RWPE1 (cell line): ENCODE measurements around the gene PRKN.

Source experiments
- CTCF ChIA-PET: fragments of 350-600 bp; sonication (Branson Sonifier 250); formaldehyde crosslinking; extraction: SDS; loops from one replicate; lab custom pipeline; 2021; lab: Yijun Ruan, JAX
- POLR2A ChIA-PET: fragments of 400-600 bp; formaldehyde crosslinking; extraction: SDS; loops from one replicate; lab custom pipeline; 2020; ENCODE audit warnings: antibody characterized with exemption; ENCODE audit not compliant: low non-redundant PET; lab: Yijun Ruan, JAX
- DNase-seq: peaks from one replicate; pipeline ENCODE4 v3.0.0; 2012; ENCODE audit warnings: low spot score
- H3K27ac ChIP-seq: fragments of 450-650 bp; 2 replicates; pipeline ENCODE4 v1.5.1; 2017
- TF ChIP-seq, protein P1 (sequence below): fragments of 450-650 bp; conservative IDR thresholded peaks from 2 replicates; pipeline ENCODE4 v1.5.1; 2017; ENCODE audit warnings: low read depth, mild to moderate bottlenecking

PRKN gene

DNA sequence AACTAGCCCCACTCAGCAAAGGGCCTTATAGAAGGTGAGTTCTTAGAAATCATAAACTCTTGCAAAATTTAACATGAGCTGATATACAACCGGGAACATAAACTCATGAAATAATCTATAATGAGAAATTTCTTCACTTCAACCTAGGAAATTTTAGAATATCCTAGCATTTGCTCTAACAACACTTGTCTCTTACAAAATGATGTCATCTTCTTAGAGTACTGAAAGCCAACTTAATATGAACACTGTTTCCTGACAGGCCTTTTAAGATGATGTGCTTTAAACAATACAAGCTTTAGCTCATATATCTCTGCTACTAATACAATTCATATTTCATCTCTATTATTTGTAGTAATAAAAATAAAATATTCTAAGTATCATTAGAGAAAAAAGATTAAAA lies 1.1 kb upstream of the PRKN start:
- DNase-seq: no peak
- TF ChIP-seq, protein P1, sequence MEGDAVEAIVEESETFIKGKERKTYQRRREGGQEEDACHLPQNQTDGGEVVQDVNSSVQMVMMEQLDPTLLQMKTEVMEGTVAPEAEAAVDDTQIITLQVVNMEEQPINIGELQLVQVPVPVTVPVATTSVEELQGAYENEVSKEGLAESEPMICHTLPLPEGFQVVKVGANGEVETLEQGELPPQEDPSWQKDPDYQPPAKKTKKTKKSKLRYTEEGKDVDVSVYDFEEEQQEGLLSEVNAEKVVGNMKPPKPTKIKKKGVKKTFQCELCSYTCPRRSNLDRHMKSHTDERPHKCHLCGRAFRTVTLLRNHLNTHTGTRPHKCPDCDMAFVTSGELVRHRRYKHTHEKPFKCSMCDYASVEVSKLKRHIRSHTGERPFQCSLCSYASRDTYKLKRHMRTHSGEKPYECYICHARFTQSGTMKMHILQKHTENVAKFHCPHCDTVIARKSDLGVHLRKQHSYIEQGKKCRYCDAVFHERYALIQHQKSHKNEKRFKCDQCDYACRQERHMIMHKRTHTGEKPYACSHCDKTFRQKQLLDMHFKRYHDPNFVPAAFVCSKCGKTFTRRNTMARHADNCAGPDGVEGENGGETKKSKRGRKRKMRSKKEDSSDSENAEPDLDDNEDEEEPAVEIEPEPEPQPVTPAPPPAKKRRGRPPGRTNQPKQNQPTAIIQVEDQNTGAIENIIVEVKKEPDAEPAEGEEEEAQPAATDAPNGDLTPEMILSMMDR: no peak
- CTCF ChIA-PET: interaction anchor here (0.5 to 0.6 kb wide), 2 partner anchors 202 to 412 kb away, joined by 3 to 4 read pairs; no protein-coding TSS in a partner anchor
- POLR2A ChIA-PET: no interaction called here
- H3K27ac ChIP-seq: no peak overlapping the region

DNA sequence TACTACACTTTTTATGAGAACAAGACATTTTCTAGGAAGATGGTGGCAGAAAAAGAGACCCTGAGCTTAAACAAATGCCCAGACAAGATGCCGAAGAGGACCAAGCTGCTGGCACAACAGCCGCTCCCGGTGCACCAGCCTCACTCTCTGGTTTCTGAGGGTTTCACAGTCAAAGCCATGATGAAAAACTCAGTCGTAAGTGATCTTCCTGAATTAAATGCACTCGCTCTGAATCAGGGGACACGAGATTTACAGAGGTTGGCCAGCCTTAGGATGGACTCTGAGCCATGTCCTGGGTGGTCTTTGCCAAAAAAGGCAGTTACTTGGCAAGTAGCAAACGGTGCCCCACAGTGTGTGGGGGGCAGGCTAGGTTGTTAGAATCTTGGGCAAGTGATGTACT lies 631 bp upstream of the PRKN start:
- ChIA-PET CTCF (no interaction called here), POLR2A (no interaction called here)
- H3K27ac ChIP-seq: no peak overlapping the region
- no peak for DNase-seq
- TF ChIP-seq, protein P1: no peak

DNA sequence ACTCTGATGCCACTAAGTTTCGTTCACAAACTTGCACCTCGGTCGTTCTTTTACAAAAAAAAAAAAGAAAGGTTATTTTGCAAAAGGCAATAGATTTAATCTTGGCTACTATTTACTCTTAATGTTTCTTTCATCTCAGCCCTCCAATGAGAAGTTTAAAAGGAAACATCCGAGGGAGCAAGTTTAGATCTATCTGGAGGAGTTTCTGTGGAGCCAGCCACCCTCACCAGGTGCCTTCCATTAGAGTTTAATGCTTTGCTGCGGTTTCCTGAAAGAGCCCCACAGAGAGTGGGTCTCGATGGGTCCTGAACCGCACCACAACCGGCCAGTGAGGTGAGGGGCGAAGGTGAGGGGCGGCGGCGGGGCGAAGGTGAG lies 632 bp downstream of the PRKN start:
- TF ChIP-seq, protein P1: no peak
- ChIA-PET POLR2A (no interaction called here), CTCF (no interaction called here)
- H3K27ac ChIP-seq: peak overlapping the region; percentile 29; the same call in 1 of the 2 replicates
- no peak for DNase-seq

DNA sequence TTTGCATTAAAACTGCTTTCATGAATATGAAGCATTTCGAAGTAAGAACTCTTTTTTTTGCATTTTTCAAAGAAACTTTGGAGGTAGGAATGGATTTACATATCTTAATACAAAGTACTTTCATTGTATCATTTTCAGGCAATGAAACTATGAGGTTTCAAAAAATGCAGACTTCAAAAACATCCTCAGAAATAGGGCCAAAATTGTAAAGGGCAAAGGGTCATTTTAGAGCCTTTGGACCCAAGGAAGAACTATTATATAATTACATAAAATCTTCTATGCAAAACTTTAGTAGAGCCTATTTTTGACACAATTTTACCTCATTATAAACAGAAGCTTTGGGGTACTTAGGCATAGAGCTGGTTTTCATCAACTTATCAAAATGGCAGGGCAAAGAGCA lies 4.9 kb downstream of the PRKN start:
- ChIA-PET CTCF (no interaction called here), POLR2A (no interaction called here)
- no peak for DNase-seq
- TF ChIP-seq, protein P1: no peak
- no peak overlapping the region for H3K27ac ChIP-seq

DNA sequence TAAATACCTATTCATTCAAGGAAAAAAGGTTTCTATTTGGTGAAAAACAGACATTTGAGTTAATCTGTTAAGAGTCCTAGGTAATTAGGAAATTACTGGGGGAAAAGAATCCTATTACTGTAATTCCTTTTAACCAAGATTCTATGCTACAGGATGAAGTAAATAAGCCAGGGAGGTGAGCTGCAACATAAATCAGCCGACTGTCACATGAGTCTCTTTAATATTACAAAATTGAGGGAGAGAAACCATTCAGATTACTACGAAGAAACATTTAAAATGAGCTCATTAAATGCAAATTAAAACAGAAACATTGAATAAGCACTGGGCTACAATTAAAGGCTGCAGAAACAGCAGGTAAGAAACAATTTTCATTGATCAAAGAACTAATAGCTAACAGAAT lies 5.3 kb downstream of the PRKN start:
- no peak overlapping the region for H3K27ac ChIP-seq
- CTCF ChIA-PET: no interaction called here
- POLR2A ChIA-PET: no interaction called here
- DNase-seq: no peak
- TF ChIP-seq, protein P1: no peak

- CTCF ChIA-PET: no interaction called here
- TF ChIP-seq, protein P1: no peak
- no peak for DNase-seq
- POLR2A ChIA-PET: no interaction called here
- no peak overlapping the region for H3K27ac ChIP-seq
Measured at GRCh38 chr6:162721404-162721687, 6.2 kb downstream of the PRKN start.

DNA sequence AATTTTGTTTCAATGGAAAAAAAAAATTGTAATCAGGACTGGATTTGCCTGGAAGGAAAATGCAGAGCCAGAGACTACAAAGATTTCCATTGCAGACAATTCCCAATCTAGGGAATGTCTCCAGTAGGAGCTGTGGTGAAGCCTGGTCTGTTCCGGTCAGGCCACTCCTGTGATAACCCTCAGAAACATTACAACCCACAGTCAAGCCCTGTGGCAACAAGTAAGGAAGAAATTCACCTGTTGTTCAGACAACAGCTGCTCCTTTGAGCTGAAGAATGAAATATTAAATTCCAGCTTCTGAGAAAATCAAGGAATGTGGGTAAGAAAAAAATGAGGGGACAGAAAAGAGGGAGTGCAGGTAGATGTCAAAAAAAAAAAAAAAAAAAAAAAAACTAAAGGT lies 8.0 kb downstream of the PRKN start:
- POLR2A ChIA-PET: no interaction called here
- no peak overlapping the region for H3K27ac ChIP-seq
- DNase-seq: no peak
- CTCF ChIA-PET: interaction anchor here (0.5 to 0.7 kb wide), 2 partner anchors 12 to 156 kb away, joined by 3 read pairs; no protein-coding TSS in a partner anchor
- TF ChIP-seq, protein P1: no peak
